ENCODE results near the gene GPER1.

DNA sequence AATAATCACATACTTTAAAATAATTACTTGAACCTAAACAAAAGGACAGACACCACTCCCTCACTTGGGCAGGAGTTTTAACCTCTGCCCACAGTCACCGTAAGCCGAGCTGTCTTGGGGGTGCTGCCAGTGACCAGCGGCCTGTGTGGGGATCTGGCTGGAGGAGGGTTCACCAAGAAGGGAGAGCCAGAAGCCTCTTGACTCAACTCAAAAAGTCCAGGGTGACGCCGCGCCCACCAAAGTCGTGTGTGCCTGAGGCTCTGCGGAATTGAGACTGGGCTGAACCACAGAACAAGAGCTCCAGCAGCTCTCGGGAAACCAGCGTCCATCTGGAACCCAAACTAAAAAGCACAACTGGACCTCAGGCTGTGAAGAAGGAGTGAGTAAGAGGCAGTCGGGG, 36.3 kb downstream of the GPER1 start:
- TF ChIP-seq, protein P1, sequence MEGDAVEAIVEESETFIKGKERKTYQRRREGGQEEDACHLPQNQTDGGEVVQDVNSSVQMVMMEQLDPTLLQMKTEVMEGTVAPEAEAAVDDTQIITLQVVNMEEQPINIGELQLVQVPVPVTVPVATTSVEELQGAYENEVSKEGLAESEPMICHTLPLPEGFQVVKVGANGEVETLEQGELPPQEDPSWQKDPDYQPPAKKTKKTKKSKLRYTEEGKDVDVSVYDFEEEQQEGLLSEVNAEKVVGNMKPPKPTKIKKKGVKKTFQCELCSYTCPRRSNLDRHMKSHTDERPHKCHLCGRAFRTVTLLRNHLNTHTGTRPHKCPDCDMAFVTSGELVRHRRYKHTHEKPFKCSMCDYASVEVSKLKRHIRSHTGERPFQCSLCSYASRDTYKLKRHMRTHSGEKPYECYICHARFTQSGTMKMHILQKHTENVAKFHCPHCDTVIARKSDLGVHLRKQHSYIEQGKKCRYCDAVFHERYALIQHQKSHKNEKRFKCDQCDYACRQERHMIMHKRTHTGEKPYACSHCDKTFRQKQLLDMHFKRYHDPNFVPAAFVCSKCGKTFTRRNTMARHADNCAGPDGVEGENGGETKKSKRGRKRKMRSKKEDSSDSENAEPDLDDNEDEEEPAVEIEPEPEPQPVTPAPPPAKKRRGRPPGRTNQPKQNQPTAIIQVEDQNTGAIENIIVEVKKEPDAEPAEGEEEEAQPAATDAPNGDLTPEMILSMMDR (IDR thresholded peaks at IDR 0.05) = no peak
- TF ChIP-seq POLR2A (IDR thresholded peaks at IDR 0.05) = no peak

Measured in lower leg skin (tissue), 3 donors.